ENCODE results near the gene B4GALT2. TPM values are rescaled to one million over a fixed set of nuclear protein-coding genes. Genes with fewer than 3 reads are reported as not detected.

Gene B4GALT2
- total RNA-seq, result 14.9 and 16.1 TPM in 2 replicates

- intact Hi-C loops (cut with micrococcal nuclease), result loop anchor here (10.0 kb wide), 2 partner anchors 236 to 1606 kb away; partner anchors contain the start of genes DMAP1 and NASP
Observed at GRCh38 chr1:43978551-43979260, at the start of gene B4GALT2. Gene B4GALT2, plus strand, starts transcription at chr1:43979210. Its CDS starts 1,951 bp downstream, at chr1:43981161.

- intact Hi-C loops (cut with micrococcal nuclease), result loop anchor here (5.0 kb wide), 1 partner anchor 107 kb away; no protein-coding TSS in a partner anchor
Observed at GRCh38 chr1:43930168-43930948, 48.7 kb upstream of the B4GALT2 start.

DNA sequence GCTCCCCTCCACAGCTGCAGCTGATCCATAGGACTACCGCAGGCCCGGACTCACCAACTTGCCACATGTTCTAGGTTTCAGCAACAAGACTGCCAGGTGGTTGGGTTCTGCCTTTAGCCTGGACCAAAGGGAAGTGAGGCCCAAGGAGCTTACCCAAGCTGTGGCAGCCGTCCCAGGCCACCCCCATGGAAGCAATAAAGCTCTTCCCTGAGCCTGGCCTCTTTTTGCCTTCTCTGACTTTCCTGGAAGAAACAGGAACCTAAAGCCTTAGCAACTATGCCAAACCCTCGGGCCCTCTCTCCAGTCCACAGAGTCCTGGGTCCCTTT lies 48.1 kb upstream of the B4GALT2 start:
- intact Hi-C loops (cut with micrococcal nuclease), result loop anchor here (5.0 kb wide), 1 partner anchor 106 kb away; no protein-coding TSS in a partner anchor

DNA sequence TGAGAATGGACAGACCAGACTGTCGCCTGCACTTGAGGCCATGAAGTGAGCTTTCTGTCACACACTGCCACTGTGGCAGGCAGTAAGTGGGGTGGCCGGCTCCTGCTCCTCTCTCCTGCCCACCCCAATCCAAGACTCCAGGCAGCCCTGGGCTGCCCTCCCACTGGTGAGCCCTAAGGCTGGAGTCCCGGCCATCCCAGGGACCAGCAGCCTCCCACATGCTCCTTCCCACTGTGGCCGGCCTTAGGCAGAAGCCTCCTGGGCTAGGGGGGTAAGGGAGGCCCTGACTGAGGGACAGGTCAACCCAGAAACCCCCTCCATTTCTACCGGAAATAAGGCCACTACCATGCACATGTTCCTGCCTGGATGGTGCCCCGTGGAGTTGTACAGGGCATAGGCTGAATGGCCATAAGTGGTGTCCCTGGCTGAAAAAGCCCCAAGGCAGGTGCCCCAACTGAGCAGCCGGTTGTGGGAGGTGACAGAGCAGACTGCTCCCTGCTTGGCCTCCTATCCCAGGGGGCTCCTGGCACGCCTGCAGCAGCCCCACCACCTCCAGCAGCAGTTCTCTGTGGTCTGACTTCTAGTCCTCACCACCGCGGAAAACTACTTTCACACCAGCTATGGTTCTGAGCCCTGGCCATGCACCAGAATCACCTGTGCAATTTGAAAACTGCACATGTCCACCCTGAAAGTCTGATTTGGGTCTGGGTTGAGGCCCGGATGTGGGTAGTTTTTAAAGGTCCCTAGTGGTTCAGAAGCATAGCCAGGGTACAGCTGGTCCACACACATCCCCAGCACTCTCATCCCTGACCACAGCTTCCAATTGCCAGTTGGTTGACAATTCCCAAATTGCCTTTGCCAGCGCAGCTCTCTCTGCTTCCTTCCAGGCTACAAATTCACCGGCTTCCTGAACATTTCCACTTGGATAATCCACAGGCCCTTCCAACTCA lies 47.0 kb upstream of the B4GALT2 start:
- intact Hi-C loops (cut with micrococcal nuclease), result loop anchor here (5.0 kb wide), 1 partner anchor 105 kb away; no protein-coding TSS in a partner anchor

- intact Hi-C loops (cut with micrococcal nuclease), result loop anchor here (5.0 kb wide), 1 partner anchor 104 kb away; no protein-coding TSS in a partner anchor
Observed at GRCh38 chr1:43932786-43933385, 46.1 kb upstream of the B4GALT2 start.

GRCh38 chr1:43933386-43934100 lies 45.5 kb upstream of the B4GALT2 start, which contains the start of gene ARTN:
Gene ARTN, plus strand, starts transcription at chr1:43933801. Its CDS starts 1,856 bp downstream, at chr1:43935657.
- intact Hi-C loops (cut with micrococcal nuclease), result loop anchor here (1.0 to 5.0 kb wide), 7 partner anchors 13 to 706 kb away; partner anchors contain the start of genes IPO13 and ST3GAL3

DNA sequence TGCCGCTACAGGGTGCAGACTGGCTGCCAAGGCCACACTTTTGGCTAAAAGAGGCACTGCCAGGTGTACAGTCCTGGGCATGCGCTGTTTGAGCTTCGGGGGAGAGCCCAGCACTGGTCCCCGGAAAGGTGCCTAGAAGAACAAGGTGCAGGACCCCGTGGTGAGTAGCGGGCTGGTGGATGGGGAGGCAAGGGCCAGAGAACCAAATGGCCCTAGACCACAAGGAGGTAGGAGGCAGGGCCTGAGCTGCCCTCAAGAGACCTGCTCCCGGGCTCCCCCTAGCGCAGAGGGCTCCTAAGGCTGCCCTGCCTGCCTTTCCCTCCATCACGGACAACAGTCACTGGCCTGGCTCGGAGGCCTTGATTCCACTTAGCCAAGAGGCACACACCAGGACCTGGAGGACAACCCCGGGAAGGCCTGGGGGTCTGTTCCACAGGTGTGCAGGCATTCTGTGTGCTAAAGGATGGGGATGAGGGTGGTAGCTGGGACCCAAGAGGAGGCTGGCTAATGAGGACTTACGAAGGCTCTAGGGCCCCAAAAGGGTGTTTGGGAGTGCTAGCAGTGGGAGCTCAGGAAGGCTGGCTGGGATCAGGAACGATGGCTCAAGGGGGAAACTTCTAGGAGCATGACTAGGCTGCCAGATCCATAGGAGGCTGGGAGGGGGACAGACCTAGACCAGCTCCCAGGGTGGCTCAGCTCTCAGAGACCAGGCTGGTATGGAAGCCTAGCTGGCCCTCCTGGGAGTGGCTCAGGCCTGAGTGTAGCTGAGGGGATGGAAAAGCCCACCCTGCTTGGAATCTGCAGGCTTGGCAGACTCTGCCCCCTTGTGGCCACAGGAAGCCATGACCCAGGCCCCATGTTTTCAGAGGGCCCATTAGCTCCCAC lies 44.7 kb upstream of the B4GALT2 start:
- intact Hi-C loops (cut with micrococcal nuclease), result loop anchor here (1.0 to 5.0 kb wide), 7 partner anchors 12 to 707 kb away; partner anchors contain the start of genes IPO13 and ST3GAL3

DNA sequence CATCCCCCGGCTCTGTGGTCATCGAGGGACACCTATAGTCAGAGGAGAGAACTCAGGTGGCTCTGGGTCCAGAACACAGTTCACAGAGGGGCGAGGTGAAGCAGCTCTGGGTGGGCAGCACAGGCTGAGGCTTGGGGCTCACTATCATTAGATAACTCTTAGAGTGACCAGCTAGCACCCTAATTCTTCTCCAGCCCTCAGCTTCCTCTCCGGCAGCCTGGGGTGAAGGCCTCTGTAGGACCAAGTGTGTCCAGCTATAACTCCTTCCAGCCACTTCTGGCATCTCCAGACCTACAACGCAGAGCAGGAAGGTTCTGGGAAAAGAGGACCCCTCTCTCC lies 44.1 kb upstream of the B4GALT2 start:
- intact Hi-C loops (cut with micrococcal nuclease), result loop anchor here (1.0 to 5.0 kb wide), 7 partner anchors 11 to 708 kb away; partner anchors contain the start of genes IPO13 and ST3GAL3

- intact Hi-C loops (cut with micrococcal nuclease), result no loop called here
Observed at GRCh38 chr1:43935711-43936427, 43.1 kb upstream of the B4GALT2 start.

DNA sequence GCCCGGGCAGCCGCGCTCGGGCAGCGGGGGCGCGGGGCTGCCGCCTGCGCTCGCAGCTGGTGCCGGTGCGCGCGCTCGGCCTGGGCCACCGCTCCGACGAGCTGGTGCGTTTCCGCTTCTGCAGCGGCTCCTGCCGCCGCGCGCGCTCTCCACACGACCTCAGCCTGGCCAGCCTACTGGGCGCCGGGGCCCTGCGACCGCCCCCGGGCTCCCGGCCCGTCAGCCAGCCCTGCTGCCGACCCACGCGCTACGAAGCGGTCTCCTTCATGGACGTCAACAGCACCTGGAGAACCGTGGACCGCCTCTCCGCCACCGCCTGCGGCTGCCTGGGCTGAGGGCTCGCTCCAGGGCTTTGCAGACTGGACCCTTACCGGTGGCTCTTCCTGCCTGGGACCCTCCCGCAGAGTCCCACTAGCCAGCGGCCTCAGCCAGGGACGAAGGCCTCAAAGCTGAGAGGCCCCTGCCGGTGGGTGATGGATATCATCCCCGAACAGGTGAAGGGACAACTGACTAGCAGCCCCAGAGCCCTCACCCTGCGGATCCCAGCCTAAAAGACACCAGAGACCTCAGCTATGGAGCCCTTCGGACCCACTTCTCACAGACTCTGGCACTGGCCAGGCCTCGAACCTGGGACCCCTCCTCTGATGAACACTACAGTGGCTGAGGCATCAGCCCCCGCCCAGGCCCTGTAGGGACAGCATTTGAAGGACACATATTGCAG lies 42.4 kb upstream of the B4GALT2 start:
- intact Hi-C loops (cut with micrococcal nuclease), result no loop called here

GRCh38 chr1:43937179-43937865 lies 41.7 kb upstream of the B4GALT2 start:
- intact Hi-C loops (cut with micrococcal nuclease), result no loop called here

GRCh38 chr1:43938383-43938782 lies 40.6 kb upstream of the B4GALT2 start:
- intact Hi-C loops (cut with micrococcal nuclease), result no loop called here

DNA sequence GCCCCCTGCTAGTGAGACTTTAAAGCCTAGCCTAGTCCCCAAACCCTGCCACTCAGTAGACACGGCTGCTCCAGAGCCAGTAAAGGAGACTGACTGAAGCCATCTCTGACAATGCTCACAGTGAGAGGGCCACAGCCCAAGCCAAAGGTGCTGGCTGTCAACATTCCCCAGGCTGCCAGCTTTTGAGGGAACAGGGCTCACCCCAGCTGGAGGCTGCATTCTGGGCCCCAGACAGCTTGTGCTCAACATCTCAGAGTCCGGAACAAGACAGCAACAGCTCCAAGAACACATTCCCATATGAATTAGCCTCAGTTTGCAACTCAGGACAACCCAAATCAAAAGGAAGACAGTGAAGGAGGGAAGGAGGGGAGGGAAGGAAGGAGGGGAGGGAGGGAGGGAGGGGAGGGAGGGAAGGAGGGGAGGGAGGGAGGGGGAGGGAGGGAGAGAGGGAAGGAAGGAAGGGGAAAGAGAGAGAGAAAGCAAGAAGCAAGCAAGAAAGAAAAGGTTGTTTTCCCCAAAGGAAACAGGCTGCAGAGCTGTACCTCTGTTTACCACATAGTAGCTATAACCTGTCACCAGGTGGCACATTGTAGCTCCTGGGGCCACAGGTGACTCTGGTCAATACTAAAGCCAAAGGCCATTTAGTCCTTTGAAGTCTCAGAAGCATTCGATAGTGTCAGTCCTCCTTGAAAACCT lies 40.0 kb upstream of the B4GALT2 start:
- intact Hi-C loops (cut with micrococcal nuclease), result no loop called here

GRCh38 chr1:43942411-43942810 lies 36.6 kb upstream of the B4GALT2 start:
- intact Hi-C loops (cut with micrococcal nuclease), result loop anchor here (10.0 kb wide), 3 partner anchors 1018 to 1742 kb away; partner anchors contain the start of genes C1orf50, GPBP1L1, P3H1 and TMEM69

GRCh38 chr1:43944860-43945259 lies 34.1 kb upstream of the B4GALT2 start:
- intact Hi-C loops (cut with micrococcal nuclease), result loop anchor here (10.0 kb wide), 3 partner anchors 1020 to 1740 kb away; partner anchors contain the start of genes C1orf50, GPBP1L1, P3H1 and TMEM69

DNA sequence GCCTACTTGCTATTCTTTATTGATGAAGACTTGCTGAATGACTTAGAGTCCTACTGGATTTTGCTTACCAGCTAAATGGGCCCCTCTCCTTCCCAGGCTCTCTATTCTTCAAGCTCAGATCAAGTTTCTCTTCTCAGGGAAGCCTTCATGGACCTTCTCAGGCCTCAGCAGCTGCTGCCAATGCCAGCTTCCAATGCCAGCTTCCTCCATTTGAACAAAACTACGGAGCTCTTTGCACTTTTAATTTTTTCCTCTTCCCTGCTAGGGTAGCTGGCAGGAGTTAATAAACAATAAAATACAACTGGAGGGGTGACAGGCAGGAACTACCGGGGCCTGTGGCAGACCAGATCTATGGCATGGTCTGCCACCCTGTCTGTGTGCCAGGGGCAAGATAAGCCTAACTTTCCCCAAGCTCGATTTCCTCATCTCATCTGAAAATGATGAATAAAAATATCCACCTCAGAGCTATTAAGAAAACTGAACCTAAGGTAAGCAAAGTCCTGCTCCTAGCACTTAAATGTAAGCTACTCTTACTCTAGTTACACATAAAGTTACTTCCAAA lies 33.3 kb upstream of the B4GALT2 start:
- intact Hi-C loops (cut with micrococcal nuclease), result loop anchor here (1.0 to 10.0 kb wide), 18 partner anchors 11 to 1739 kb away; partner anchors contain the start of genes ATP6V0B, C1orf50, CCDC24 and CDC20
